Panc1 (cell line): ENCODE measurements around the gene FCGR1A. TPM values are rescaled to one million over a fixed set of nuclear protein-coding genes. Genes with fewer than 3 reads are reported as not detected.
"Not testable (repeated sequence)": the region's sequence is repeated elsewhere in the genome, so short reads cannot be mapped to it uniquely, and the experiment has no call there.

Experiments used
- ATAC-seq: fragments of 200-7000 bp; cut with Tn5 transposase; 2 replicates; pipeline ENCODE4 v1.9.1; 2020; ENCODE audit warnings: mild to moderate bottlenecking, moderate library complexity
- BruUV-seq: library from RNA; stranded (reverse); fragments of 400-500 nt; replicated peaks from 2 replicates; lab custom pipeline; 2021; lab: Mats Ljungman, UMichigan
- CTCF ChIA-PET: fragments of 300-600 bp; sonication (Branson Sonifier 250); formaldehyde crosslinking; loops from one replicate; lab custom pipeline; 2022; ENCODE audit warnings: antibody characterized with exemption; lab: Charles Lee
- POLR2A ChIA-PET: fragments of 300-600 bp; sonication (Branson Sonifier 250); formaldehyde crosslinking; loops from one replicate; lab custom pipeline; 2022; ENCODE audit warnings: antibody characterized with exemption; lab: Charles Lee
- DNase-seq: peaks from one replicate; pipeline ENCODE4 v3.0.0-alpha.2; 2010; ENCODE audit warnings: low read depth, low spot score
- H3K27ac ChIP-seq: 2 replicates; pipeline ENCODE4 v1.5.1; 2011; ENCODE audit warnings: mild to moderate bottlenecking, low read length, inconsistent platforms
- H3K27me3 ChIP-seq: fragments of 200-500 bp; sonication (Bioruptor generic); 2 replicates; pipeline ENCODE4 v1.6.0; 2014; ENCODE audit warnings: low read length, inconsistent platforms; ENCODE audit not compliant: control insufficient read depth, insufficient read depth
- H3K36me3 ChIP-seq: fragments of 200-500 bp; sonication (Bioruptor generic); 2 replicates; pipeline ENCODE4 v1.5.1; 2014; ENCODE audit warnings: inconsistent platforms, mild to moderate bottlenecking, low read length, moderate library complexity; ENCODE audit not compliant: control insufficient read depth, insufficient read depth
- H3K4me1 ChIP-seq: 2 replicates; pipeline ENCODE4 v1.5.1; 2011; ENCODE audit warnings: inconsistent platforms, mild to moderate bottlenecking, low read length, moderate library complexity; ENCODE audit not compliant: control insufficient read depth, insufficient read depth
- H3K4me3 ChIP-seq, 2 experiments: 2 replicates each; pipeline ENCODE4 v1.5.1; 2011 to 2012; ENCODE audit warnings: low read depth in 2 of 2, low read length in 2 of 2, mild to moderate bottlenecking in 2 of 2, inconsistent platforms in 1 of 2, moderate library complexity in 1 of 2
- H3K9me3 ChIP-seq: fragments of 200-500 bp; sonication (Bioruptor generic); 2 replicates; pipeline ENCODE4 v1.5.1; 2014; ENCODE audit warnings: low read depth, mild to moderate bottlenecking, inconsistent platforms, low read length, moderate library complexity; ENCODE audit not compliant: control insufficient read depth, insufficient read depth
- in situ Hi-C: cut with HindIII; loops from 2 replicates; pipeline ENCODE4 v1.10.0; 2016; ENCODE audit warnings: low sequenced_read_pairs, low pct_unique_long_range_greater_than_20kb
- intact Hi-C: fragments of 100-400 bp; cut with micrococcal nuclease; formaldehyde crosslinking; loops from one replicate; pipeline ENCODE4 v1.10.0; 2022; ENCODE audit not compliant: unreplicated experiment
- total RNA-seq: library from RNA; stranded (reverse); gene quantifications from one replicate; pipeline ENCODE4 v1.2.1, GENCODE V29; 2021; ENCODE audit not compliant: unreplicated experiment
- TF ChIP-seq, protein P1 (sequence below): fragments of 450-650 bp; IDR thresholded peaks from 2 replicates; pipeline ENCODE4 v1.5.1; 2017; ENCODE audit warnings: mild to moderate bottlenecking

Gene FCGR1A
- total RNA-seq, 1 experiment from 2014 or later = not detected

- H3K4me3 ChIP-seq = peak overlapping the region; percentile 45 to 53
- H3K36me3 ChIP-seq, H3K27me3 ChIP-seq, BruUV-seq, H3K9me3 ChIP-seq, POLR2A ChIA-PET, CTCF ChIA-PET, intact Hi-C loops, DNase-seq, H3K4me1 ChIP-seq, H3K27ac ChIP-seq, in situ Hi-C loops: not testable (repeated sequence)
- ATAC-seq = peak; percentile 99
- TF ChIP-seq, protein P1, sequence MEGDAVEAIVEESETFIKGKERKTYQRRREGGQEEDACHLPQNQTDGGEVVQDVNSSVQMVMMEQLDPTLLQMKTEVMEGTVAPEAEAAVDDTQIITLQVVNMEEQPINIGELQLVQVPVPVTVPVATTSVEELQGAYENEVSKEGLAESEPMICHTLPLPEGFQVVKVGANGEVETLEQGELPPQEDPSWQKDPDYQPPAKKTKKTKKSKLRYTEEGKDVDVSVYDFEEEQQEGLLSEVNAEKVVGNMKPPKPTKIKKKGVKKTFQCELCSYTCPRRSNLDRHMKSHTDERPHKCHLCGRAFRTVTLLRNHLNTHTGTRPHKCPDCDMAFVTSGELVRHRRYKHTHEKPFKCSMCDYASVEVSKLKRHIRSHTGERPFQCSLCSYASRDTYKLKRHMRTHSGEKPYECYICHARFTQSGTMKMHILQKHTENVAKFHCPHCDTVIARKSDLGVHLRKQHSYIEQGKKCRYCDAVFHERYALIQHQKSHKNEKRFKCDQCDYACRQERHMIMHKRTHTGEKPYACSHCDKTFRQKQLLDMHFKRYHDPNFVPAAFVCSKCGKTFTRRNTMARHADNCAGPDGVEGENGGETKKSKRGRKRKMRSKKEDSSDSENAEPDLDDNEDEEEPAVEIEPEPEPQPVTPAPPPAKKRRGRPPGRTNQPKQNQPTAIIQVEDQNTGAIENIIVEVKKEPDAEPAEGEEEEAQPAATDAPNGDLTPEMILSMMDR = peak; percentile 88
Measured at GRCh38 chr1:149792912-149793515, 10.5 kb downstream of the FCGR1A start.

DNA sequence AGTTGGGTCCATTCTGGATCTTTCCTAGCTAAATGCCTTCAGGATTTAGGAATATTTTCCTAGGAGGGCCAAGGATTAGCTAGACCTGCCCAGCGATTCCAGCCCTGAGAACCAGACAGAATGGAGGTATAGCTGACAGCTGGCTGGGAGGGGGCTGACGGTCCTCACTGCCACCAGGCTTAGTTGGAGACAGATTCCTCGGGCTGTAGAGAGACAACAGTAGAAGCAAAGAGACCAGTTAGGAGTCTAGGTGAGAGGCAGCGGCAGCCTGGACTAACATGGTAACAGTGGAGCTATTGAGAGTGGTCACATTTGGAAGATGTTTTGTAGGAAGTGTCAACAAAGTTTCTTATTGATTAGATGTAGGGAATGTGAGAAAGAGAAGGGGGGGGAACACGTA lies 11.4 kb downstream of the FCGR1A start:
- H3K9me3 ChIP-seq, H3K4me1 ChIP-seq, H3K27me3 ChIP-seq, DNase-seq, in situ Hi-C loops, CTCF ChIA-PET, ATAC-seq, POLR2A ChIA-PET, BruUV-seq, H3K4me3 ChIP-seq, intact Hi-C loops, H3K27ac ChIP-seq, H3K36me3 ChIP-seq: not testable (repeated sequence)

DNA sequence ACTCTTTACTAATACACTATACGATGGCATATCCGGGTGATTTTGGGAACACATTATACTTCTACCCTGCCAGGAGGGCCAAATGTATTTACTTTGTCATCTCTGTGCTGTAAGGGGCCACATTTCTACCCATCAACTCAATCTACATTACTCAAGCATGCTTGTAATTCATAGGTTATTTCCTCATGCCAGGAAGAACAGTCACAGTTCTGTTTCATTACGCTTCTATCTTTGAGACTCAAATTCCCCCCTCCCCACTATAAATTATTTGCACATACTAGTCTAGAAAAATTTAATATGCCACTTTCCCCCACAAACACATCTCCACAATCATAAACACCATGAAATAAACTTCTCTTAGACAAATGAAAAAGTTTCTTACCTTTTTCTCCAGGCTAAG lies 19.1 kb downstream of the FCGR1A start:
- intact Hi-C loops, H3K9me3 ChIP-seq, POLR2A ChIA-PET, in situ Hi-C loops, H3K36me3 ChIP-seq, CTCF ChIA-PET, H3K4me1 ChIP-seq, H3K4me3 ChIP-seq, BruUV-seq, DNase-seq, ATAC-seq, H3K27ac ChIP-seq, H3K27me3 ChIP-seq: not testable (repeated sequence)

DNA sequence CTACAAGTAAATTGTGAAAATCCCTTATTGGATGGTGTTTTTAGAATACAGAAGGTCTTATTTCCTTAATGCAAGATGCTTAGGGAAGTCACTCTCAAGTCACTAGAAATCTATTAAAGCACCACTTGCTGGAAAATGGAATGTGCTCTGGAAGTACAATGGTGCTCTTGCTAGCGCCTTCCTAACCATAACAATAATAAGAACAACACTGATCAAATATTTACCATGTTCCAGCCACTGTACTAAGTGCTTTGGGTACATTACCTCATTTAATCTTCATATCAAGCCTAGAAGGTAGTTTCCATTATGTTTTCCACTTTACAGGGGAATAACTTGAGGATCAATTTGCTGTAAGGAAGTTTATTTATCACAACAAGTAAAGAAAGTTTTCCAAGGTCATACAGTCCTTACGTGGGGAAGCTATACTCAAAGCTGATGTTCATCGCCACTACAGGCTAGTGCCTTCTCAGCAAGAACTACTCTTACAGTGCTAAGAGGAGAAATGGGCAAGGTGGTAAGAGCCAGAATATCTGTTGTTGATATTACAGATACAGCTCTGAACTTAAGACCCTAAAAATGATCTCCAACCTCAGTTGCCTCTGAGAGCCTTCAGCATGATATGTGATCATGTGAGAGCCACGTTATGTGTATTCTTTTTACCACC lies 22.1 kb downstream of the FCGR1A start:
- H3K27ac ChIP-seq, H3K4me1 ChIP-seq, H3K9me3 ChIP-seq, ATAC-seq, H3K36me3 ChIP-seq, BruUV-seq, H3K27me3 ChIP-seq, CTCF ChIA-PET, DNase-seq, POLR2A ChIA-PET, H3K4me3 ChIP-seq, in situ Hi-C loops, intact Hi-C loops: not testable (repeated sequence)

- POLR2A ChIA-PET, CTCF ChIA-PET, DNase-seq: not testable (repeated sequence)
Measured at GRCh38 chr1:149810697-149811405, 28.4 kb downstream of the FCGR1A start.

GRCh38 chr1:149811514-149811889 lies 29.0 kb downstream of the FCGR1A start:
- H3K36me3 ChIP-seq, H3K4me1 ChIP-seq, CTCF ChIA-PET, BruUV-seq, in situ Hi-C loops, H3K27me3 ChIP-seq, DNase-seq, H3K9me3 ChIP-seq, intact Hi-C loops, POLR2A ChIA-PET: not testable (repeated sequence)
- 0 out of 2 replicates have a peak overlapping the region, but pooled peaks have one; percentile 48 for H3K27ac ChIP-seq
- H3K4me3 ChIP-seq = peak overlapping the region; percentile 47 to 59
- ATAC-seq = peak; percentile 72

More at GRCh38 chr1:149810697-149811405, 28.4 kb downstream of the FCGR1A start:
- H3K27me3 ChIP-seq, H3K4me1 ChIP-seq, intact Hi-C loops, H3K36me3 ChIP-seq, H3K27ac ChIP-seq, BruUV-seq, in situ Hi-C loops, H3K9me3 ChIP-seq: not testable (repeated sequence)
- ATAC-seq = peak; percentile 52
- peak overlapping the region; percentile 47 to 59 for H3K4me3 ChIP-seq
